IMR-90 (cell line): ENCODE measurements around the gene GBP6. TPM values are rescaled to one million over a fixed set of nuclear protein-coding genes. Genes with fewer than 3 reads are reported as not detected.

Experiments used
- ATAC-seq: fragments of 200-7000 bp; cut with Tn5 transposase; 2 replicates; pipeline ENCODE4 v1.9.1; 2020; ENCODE audit warnings: low read depth, mild to moderate bottlenecking, moderate library complexity
- BruUV-seq: library from RNA; stranded (reverse); fragments of 400-500 nt; replicated peaks from 2 replicates; lab custom pipeline; 2021; lab: Mats Ljungman, UMichigan
- CTCF ChIA-PET: fragments of 300-600 bp; formaldehyde crosslinking; extraction: SDS; loops from one replicate; lab custom pipeline; 2021; ENCODE audit warnings: antibody characterized with exemption; lab: Yijun Ruan, JAX
- POLR2A ChIA-PET: fragments of 300-600 bp; sonication (Branson Sonifier 250); formaldehyde crosslinking; loops from one replicate; lab custom pipeline; 2022; ENCODE audit warnings: antibody characterized with exemption; ENCODE audit not compliant: unreplicated experiment; lab: Charles Lee
- DNase-seq: peaks from one replicate; pipeline ENCODE4 v3.0.0; 2013
- H2AFZ ChIP-seq: replicated peaks from 2 replicates; pipeline ENCODE3; 2013; ENCODE audit warnings: low read length, mild to moderate bottlenecking; ENCODE audit not compliant: poor library complexity
- H2AK5ac ChIP-seq: 2 replicates; pipeline ENCODE4 v1.6.1; 2013; ENCODE audit warnings: low read depth, low read length, inconsistent platforms
- H2AK9ac ChIP-seq: replicated peaks from 2 replicates; pipeline ENCODE3; 2013; ENCODE audit warnings: mild to moderate bottlenecking, low read depth, low read length, moderate library complexity; ENCODE audit not compliant: poor library complexity
- H2BK120ac ChIP-seq: 2 replicates; pipeline ENCODE4 v1.6.1; 2013; ENCODE audit warnings: low read depth, low read length, inconsistent platforms
- H2BK15ac ChIP-seq: 3 replicates; pipeline ENCODE4 v1.6.1; 2013; ENCODE audit warnings: low read depth, low read length, inconsistent platforms
- H2BK20ac ChIP-seq: 2 replicates; pipeline ENCODE4 v1.6.1; 2013; ENCODE audit warnings: low read depth, mild to moderate bottlenecking, inconsistent platforms, low read length, moderate library complexity
- H2BK5ac ChIP-seq: 2 replicates; pipeline ENCODE4 v1.6.1; 2013; ENCODE audit warnings: mild to moderate bottlenecking, low read depth, low read length, inconsistent platforms; ENCODE audit not compliant: poor library complexity, severe bottlenecking
- H3K14ac ChIP-seq: replicated peaks from 2 replicates; pipeline ENCODE4 v1.6.1; 2013; ENCODE audit warnings: low read depth, low read length, inconsistent platforms
- H3K18ac ChIP-seq: 2 replicates; pipeline ENCODE4 v1.6.1; 2013; ENCODE audit warnings: low read depth, low read length, control low read depth
- H3K23ac ChIP-seq: 2 replicates; pipeline ENCODE4 v1.6.1; 2013; ENCODE audit warnings: low read depth, low read length, inconsistent platforms
- H3K27ac ChIP-seq: 2 replicates; pipeline ENCODE4 v1.5.1; 2013; ENCODE audit warnings: mild to moderate bottlenecking, control low read depth, low read length; ENCODE audit not compliant: insufficient read depth
- H3K27me3 ChIP-seq: 2 replicates; pipeline ENCODE4 v1.6.1; 2013; ENCODE audit warnings: low read length; ENCODE audit not compliant: control insufficient read depth, insufficient read depth
- H3K36me3 ChIP-seq: 2 replicates; pipeline ENCODE4 v1.6.1; 2013; ENCODE audit warnings: low read length, mixed read lengths; ENCODE audit not compliant: control insufficient read depth, insufficient read depth
- H3K4ac ChIP-seq: 2 replicates; pipeline ENCODE4 v1.6.1; 2013; ENCODE audit warnings: low read depth, low read length, inconsistent platforms
- H3K4me1 ChIP-seq: 2 replicates; pipeline ENCODE4 v1.6.1; 2013; ENCODE audit warnings: low read length, mixed read lengths; ENCODE audit not compliant: control insufficient read depth, insufficient read depth
- H3K4me2 ChIP-seq: 2 replicates; pipeline ENCODE4 v1.6.1; 2013; ENCODE audit warnings: low read depth, mild to moderate bottlenecking, control low read depth, low read length, moderate library complexity
- H3K4me3 ChIP-seq: 2 replicates; pipeline ENCODE4 v1.5.1; 2013; ENCODE audit warnings: low read depth, mild to moderate bottlenecking, control low read depth, low read length, moderate library complexity; ENCODE audit not compliant: insufficient read depth
- H3K56ac ChIP-seq: 2 replicates; pipeline ENCODE4 v1.6.1; 2013; ENCODE audit warnings: low read length, inconsistent platforms; ENCODE audit not compliant: insufficient read depth; ENCODE audit errors: extremely low read depth
- H3K79me1 ChIP-seq, 2 experiments: 2 replicates each; pipeline ENCODE4 v1.6.1; 2013; ENCODE audit warnings: low read length in 2 of 2, inconsistent platforms in 1 of 2, low read depth in 1 of 2
- H3K9ac ChIP-seq: 2 replicates; pipeline ENCODE4 v1.6.1; 2013; ENCODE audit warnings: low read depth, low read length, control low read depth
- H3K9me1 ChIP-seq: 2 replicates; pipeline ENCODE4 v1.6.1; 2013; ENCODE audit warnings: low read length, inconsistent platforms; ENCODE audit not compliant: insufficient read depth
- H3K9me3 ChIP-seq: 2 replicates; pipeline ENCODE4 v1.6.1; 2013; ENCODE audit warnings: low read length; ENCODE audit not compliant: control insufficient read depth, insufficient read depth
- H4K20me1 ChIP-seq: 2 replicates; pipeline ENCODE4 v1.6.1; 2013; ENCODE audit warnings: low read length, inconsistent platforms; ENCODE audit not compliant: insufficient read depth
- H4K5ac ChIP-seq: 2 replicates; pipeline ENCODE4 v1.6.1; 2013; ENCODE audit warnings: mild to moderate bottlenecking, low read depth, low read length, control low read depth
- H4K8ac ChIP-seq, 2 experiments: 2 replicates each; pipeline ENCODE4 v1.6.1; 2013; ENCODE audit warnings: low read depth in 2 of 2, low read length in 2 of 2, control low read depth in 1 of 2, inconsistent platforms in 1 of 2
- H4K91ac ChIP-seq: 2 replicates; pipeline ENCODE4 v1.6.1; 2013; ENCODE audit warnings: low read depth, low read length, inconsistent platforms; ENCODE audit not compliant: insufficient read depth
- BHLHE40 ChIP-seq: fragments of 150-350 bp; IDR thresholded peaks from 2 replicates; pipeline ENCODE4 v1.6.1; 2016; ENCODE audit warnings: mild to moderate bottlenecking, low read depth, low read length
- CEBPB ChIP-seq: IDR thresholded peaks from 2 replicates; pipeline ENCODE4 v1.6.1; 2012; ENCODE audit warnings: low read depth, low read length, improper control_type of control experiment
- CHD1 ChIP-seq: IDR thresholded peaks from 2 replicates; pipeline ENCODE4 v1.6.1; 2012; ENCODE audit warnings: low read depth, low read length, improper control_type of control experiment
- ELK1 ChIP-seq: fragments of 150-350 bp; IDR thresholded peaks from 2 replicates; pipeline ENCODE4 v1.6.1; 2016; ENCODE audit warnings: low read depth, mild to moderate bottlenecking, low read length, moderate library complexity, borderline replicate concordance
- MAFK ChIP-seq: IDR thresholded peaks from 2 replicates; pipeline ENCODE4 v1.6.1; 2012; ENCODE audit warnings: low read depth, low read length, improper control_type of control experiment
- MXI1 ChIP-seq: IDR thresholded peaks from 2 replicates; pipeline ENCODE4 v1.6.1; 2012; ENCODE audit warnings: low read depth, mild to moderate bottlenecking, low read length, moderate library complexity, borderline replicate concordance
- NFE2L2 ChIP-seq: fragments of 150-350 bp; IDR thresholded peaks from 2 replicates; pipeline ENCODE4 v1.6.1; 2016; ENCODE audit warnings: low read depth, mild to moderate bottlenecking, low read length
- POLR2A ChIP-seq: IDR thresholded peaks from 2 replicates; pipeline ENCODE4 v1.6.1; 2012; ENCODE audit warnings: mild to moderate bottlenecking, low read depth, low read length
- RAD21 ChIP-seq: IDR thresholded peaks from 2 replicates; pipeline ENCODE4 v1.6.1; 2012; ENCODE audit warnings: low read length, improper control_type of control experiment
- RFX5 ChIP-seq: IDR thresholded peaks from 2 replicates; pipeline ENCODE4 v1.8.0; 2012; ENCODE audit warnings: low read depth, mild to moderate bottlenecking, low read length, moderate library complexity
- SMC3 ChIP-seq: fragments of 150-350 bp; IDR thresholded peaks from 2 replicates; pipeline ENCODE4 v1.6.1; 2016; ENCODE audit warnings: low read depth, mild to moderate bottlenecking, antibody characterized with exemption, low read length, moderate library complexity
- USF2 ChIP-seq: fragments of 150-350 bp; IDR thresholded peaks from 2 replicates; pipeline ENCODE4 v1.6.1; 2017; ENCODE audit warnings: mild to moderate bottlenecking, antibody characterized with exemption, low read length, low read depth
- WGBS, 2 experiments: methylation state at CpG; one replicate each; pipeline versions ENCODE4 v1.1.5 to v1.1.7; 2013; ENCODE audit warnings: missing lambda C conversion rate in 2 of 2; ENCODE audit not compliant: insufficient read length in 1 of 2; ENCODE audit errors: extremely low coverage in 2 of 2; 5-methylcytosine and 5-hydroxymethylcytosine counted together
- dilution Hi-C: fragments of 300-500 bp; cut with HindIII; formaldehyde crosslinking; loops from one replicate; pipeline ENCODE4 v1.14.3; 2018; ENCODE audit warnings: low sequenced_read_pairs; ENCODE audit not compliant: unreplicated experiment
- in situ Hi-C: fragments of 300-500 bp; cut with MboI; formaldehyde crosslinking; loops from 3 replicates; pipeline ENCODE4 v1.14.3; 2019; ENCODE audit warnings: low sequenced_read_pairs, inconsistent platforms, mixed read lengths
- intact Hi-C: fragments of 100-400 bp; cut with micrococcal nuclease; formaldehyde crosslinking; loops from 2 replicates; pipeline ENCODE4 v1.10.0; 2022
- polyA plus RNA-seq, 3 experiments: library from polyadenylated mRNA; depleted of rRNA; stranded (reverse); fragments of >200 nt; gene quantifications; 2 replicates each; pipeline ENCODE4 v1.2.3, GENCODE V29; 2012; ENCODE audit warnings: low replicate concordance in 1 of 3
- total RNA-seq: library from RNA; depleted of rRNA; stranded (reverse); fragments of >200 nt; gene quantifications from 2 replicates; pipeline ENCODE4 v1.2.3, GENCODE V29; 2012
- TF ChIP-seq, protein P1 (sequence below): conservative IDR thresholded peaks from 2 replicates; pipeline ENCODE4 v1.5.1; 2012; ENCODE audit warnings: mild to moderate bottlenecking, low read depth, low read length, improper control_type of control experiment

The GBP6 gene
- total and polyA plus RNA-seq, 2 of the 4 experiments (the other 2 are of a cell fraction), result not detected

- Histone ChIP-seq H4K8ac (no peak overlapping the region), H3K36me3 (no peaks in the 10 kb centered on the region), H3K27me3 (no peaks in the 10 kb centered on the region), H2BK5ac (no peak overlapping the region), H3K18ac (no peak overlapping the region), H3K27ac (no peak overlapping the region), H2BK20ac (no peak overlapping the region), H3K4me1 (no peaks in the 10 kb centered on the region), H2AK5ac (no peak overlapping the region), H3K14ac (no peak overlapping the region), H3K9me3 (no peaks in the 10 kb centered on the region), H3K56ac (no peak overlapping the region), H3K4me3 (no peak overlapping the region), H2AFZ (no peak overlapping the region), H4K5ac (no peak overlapping the region), H4K91ac (no peak overlapping the region), H2BK15ac (no peak overlapping the region), H3K79me1 (no peaks in the 10 kb centered on the region), H2BK120ac (no peak overlapping the region), H3K9ac (no peak overlapping the region), H3K9me1 (no peaks in the 10 kb centered on the region), H3K4ac (no peak overlapping the region), H4K20me1 (no peaks in the 10 kb centered on the region), H2AK9ac (no peak overlapping the region), H3K23ac (no peak overlapping the region), H3K4me2 (no peak overlapping the region)
- no peak for DNase-seq
- CTCF ChIA-PET, result no interaction called here
- WGBS, 2 experiments, result 65% methylated on average over 2 of the region's 6 CpGs; no CpG with 5 or more reads in 1 of the 2 experiments
- POLR2A ChIA-PET, result no interaction called here
- dilution Hi-C loops, result no loop called here
- no TSS peak for BruUV-seq
- in situ Hi-C loops, result no loop called here
- TF ChIP-seq SMC3 (no peak), NFE2L2 (no peak), BHLHE40 (no peak), RAD21 (no peak), POLR2A (no peak), RFX5 (no peak), USF2 (no peak), MAFK (no peak), ELK1 (no peak), CHD1 (no peak), MXI1 (no peak), CEBPB (no peak)
- TF ChIP-seq, protein P1, sequence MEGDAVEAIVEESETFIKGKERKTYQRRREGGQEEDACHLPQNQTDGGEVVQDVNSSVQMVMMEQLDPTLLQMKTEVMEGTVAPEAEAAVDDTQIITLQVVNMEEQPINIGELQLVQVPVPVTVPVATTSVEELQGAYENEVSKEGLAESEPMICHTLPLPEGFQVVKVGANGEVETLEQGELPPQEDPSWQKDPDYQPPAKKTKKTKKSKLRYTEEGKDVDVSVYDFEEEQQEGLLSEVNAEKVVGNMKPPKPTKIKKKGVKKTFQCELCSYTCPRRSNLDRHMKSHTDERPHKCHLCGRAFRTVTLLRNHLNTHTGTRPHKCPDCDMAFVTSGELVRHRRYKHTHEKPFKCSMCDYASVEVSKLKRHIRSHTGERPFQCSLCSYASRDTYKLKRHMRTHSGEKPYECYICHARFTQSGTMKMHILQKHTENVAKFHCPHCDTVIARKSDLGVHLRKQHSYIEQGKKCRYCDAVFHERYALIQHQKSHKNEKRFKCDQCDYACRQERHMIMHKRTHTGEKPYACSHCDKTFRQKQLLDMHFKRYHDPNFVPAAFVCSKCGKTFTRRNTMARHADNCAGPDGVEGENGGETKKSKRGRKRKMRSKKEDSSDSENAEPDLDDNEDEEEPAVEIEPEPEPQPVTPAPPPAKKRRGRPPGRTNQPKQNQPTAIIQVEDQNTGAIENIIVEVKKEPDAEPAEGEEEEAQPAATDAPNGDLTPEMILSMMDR, result no peak
- ATAC-seq, result no peak
- intact Hi-C loops, result no loop called here
Observed at GRCh38 chr1:89381618-89382017, 17.8 kb downstream of the GBP6 start.
